HCT116 (cell line): ENCODE measurements around the gene USP53. TPM values are rescaled to one million over a fixed set of nuclear protein-coding genes. Genes with fewer than 3 reads are reported as not detected.

ENCODE experiments used
- ATAC-seq: fragments of 200-7000 bp; cut with Tn5 transposase; 2 replicates; pipeline ENCODE4 v1.9.1; 2020; ENCODE audit warnings: mild to moderate bottlenecking, moderate library complexity
- BruUV-seq: library from RNA; stranded (reverse); fragments of 400-500 nt; replicated peaks from 2 replicates; lab custom pipeline; 2021; lab: Mats Ljungman, UMichigan
- CTCF ChIA-PET: fragments of 300-600 bp; sonication (Branson Sonifier 250); formaldehyde crosslinking; loops from one replicate; lab custom pipeline; 2021; ENCODE audit warnings: antibody characterized with exemption; lab: Charles Lee
- POLR2A ChIA-PET: fragments of 300-600, 350-600 bp; sonication (Branson Sonifier 250); formaldehyde crosslinking; loops from one replicate; lab custom pipeline; 2021; ENCODE audit warnings: antibody characterized with exemption; lab: Charles Lee
- RAD21 ChIA-PET, 2 experiments: fragments of 300-600 bp; sonication (Branson Sonifier 250); formaldehyde crosslinking; loops; one replicate each; lab custom pipeline; 2023; ENCODE audit warnings: low total read pairs in 2 of 2; ENCODE audit not compliant: uncharacterized antibody in 2 of 2, unreplicated experiment in 2 of 2, low non-redundant PET in 1 of 2; lab: Charles Lee
- DNase-seq: peaks from one replicate; pipeline ENCODE4 v3.0.0-alpha.2; 2010; ENCODE audit warnings: low read depth, low spot score
- H2AFZ ChIP-seq: fragments of 200-600 bp; shearing (Covaris generic), sonication (generic); 2 replicates; pipeline ENCODE4 v1.6.1; 2017; ENCODE audit warnings: low read depth, mixed run types, mixed read lengths, antibody characterized with exemption, low read length; ENCODE audit not compliant: poor library complexity, severe bottlenecking
- H3K27ac ChIP-seq: 2 replicates; pipeline ENCODE4 v1.5.1; 2012; ENCODE audit warnings: low read depth, low read length
- H3K27me3 ChIP-seq: fragments of 200-600 bp; sonication (generic); 2 replicates; pipeline ENCODE4 v1.6.1; 2016; ENCODE audit warnings: mixed run types, low read length, mixed read lengths; ENCODE audit not compliant: insufficient read depth
- H3K36me3 ChIP-seq, 2 experiments: fragments of 200-500 bp in 1 of 2; fragments of 200-600 bp in 1 of 2; sonication (Bioruptor generic) in 1 of 2; sonication (generic) in 1 of 2; 2 replicates each; pipeline versions ENCODE4 v1.5.1 to v1.6.1; 2014 to 2016; ENCODE audit warnings: low read length in 2 of 2, inconsistent platforms in 1 of 2, mixed read lengths in 1 of 2, mixed run types in 1 of 2; ENCODE audit not compliant: insufficient read depth in 2 of 2, control insufficient read depth in 1 of 2
- H3K4me1 ChIP-seq, 2 experiments: fragments of 200-600 bp in 1 of 2; sonication (generic) in 1 of 2; 2 replicates each; pipeline versions ENCODE4 v1.5.1 to v1.6.1; 2012 to 2017; ENCODE audit warnings: low read length in 2 of 2, inconsistent platforms in 1 of 2, mild to moderate bottlenecking in 1 of 2, mixed read lengths in 1 of 2, mixed run types in 1 of 2, moderate library complexity in 1 of 2; ENCODE audit not compliant: insufficient read depth in 2 of 2, control insufficient read depth in 1 of 2
- H3K4me2 ChIP-seq: fragments of 200-600 bp; sonication (generic); 2 replicates; pipeline ENCODE4 v1.6.1; 2017; ENCODE audit warnings: mixed run types, low read length, mixed read lengths
- H3K4me3 ChIP-seq, 2 experiments: fragments of 200-600 bp in 1 of 2; sonication (generic) in 1 of 2; replicated peaks in 1 of 2; 2 replicates each; pipeline ENCODE4 v1.5.1; 2011 to 2016; ENCODE audit warnings: low read length in 2 of 2, control low read depth in 1 of 2, low read depth in 1 of 2, mild to moderate bottlenecking in 1 of 2, mixed read lengths in 1 of 2, mixed run types in 1 of 2
- H3K79me2 ChIP-seq: fragments of 200-600 bp; sonication (generic); 2 replicates; pipeline ENCODE4 v1.6.1; 2017; ENCODE audit warnings: mild to moderate bottlenecking, mixed run types, low read length, moderate library complexity, mixed read lengths; ENCODE audit not compliant: insufficient read depth
- H3K9ac ChIP-seq: fragments of 200-600 bp; sonication (generic); 2 replicates; pipeline ENCODE4 v1.6.1; 2016; ENCODE audit warnings: low read length, mixed read lengths
- H3K9me2 ChIP-seq: fragments of 200-600 bp; sonication (generic), shearing (Covaris generic); 2 replicates; pipeline ENCODE4 v1.6.1; 2017; ENCODE audit warnings: mixed run types, mild to moderate bottlenecking, moderate library complexity; ENCODE audit not compliant: insufficient read depth
- H3K9me3 ChIP-seq, 2 experiments: fragments of 200-500 bp in 1 of 2; fragments of 200-600 bp in 1 of 2; sonication (Bioruptor generic) in 1 of 2; sonication (generic) in 1 of 2; 2 replicates each; pipeline ENCODE4 v1.6.1; 2014 to 2017; ENCODE audit warnings: low read length in 2 of 2, mixed read lengths in 2 of 2, inconsistent platforms in 1 of 2, low read depth in 1 of 2, mild to moderate bottlenecking in 1 of 2, mixed run types in 1 of 2, moderate library complexity in 1 of 2; ENCODE audit not compliant: control insufficient read depth in 1 of 2, insufficient read depth in 1 of 2
- H4K20me1 ChIP-seq: fragments of 200-600 bp; sonication (generic), shearing (Covaris generic); 2 replicates; pipeline ENCODE4 v1.6.1; 2017; ENCODE audit warnings: mixed run types, mild to moderate bottlenecking, moderate library complexity; ENCODE audit not compliant: insufficient read depth
- EGR1 ChIP-seq: IDR thresholded peaks from 2 replicates; pipeline ENCODE4 v1.6.1; 2012; ENCODE audit warnings: low read depth
- EZH2phosphoT487 ChIP-seq: fragments of 200-600 bp; IDR thresholded peaks from 2 replicates; pipeline ENCODE4 v1.6.1; 2018; ENCODE audit warnings: antibody characterized with exemption, borderline replicate concordance
- POLR2AphosphoS5 ChIP-seq: IDR thresholded peaks from 2 replicates; pipeline ENCODE4 v1.6.1; 2011; ENCODE audit warnings: mild to moderate bottlenecking, low read depth, low read length, moderate library complexity
- SRF ChIP-seq: IDR thresholded peaks from 2 replicates; pipeline ENCODE4 v1.6.1; 2012; ENCODE audit warnings: low read depth
- ZFX ChIP-seq: fragments of 450-650 bp; IDR thresholded peaks from 2 replicates; pipeline ENCODE4 v1.6.1; 2017
- intact Hi-C: fragments of 100-400 bp; cut with micrococcal nuclease; formaldehyde crosslinking; loops from 2 replicates; pipeline ENCODE4 v1.10.0; 2022
- total RNA-seq: library from RNA; stranded (reverse); gene quantifications from one replicate; pipeline ENCODE4 v1.2.1, GENCODE V29; 2021; ENCODE audit not compliant: unreplicated experiment
- TF ChIP-seq, protein P1 (sequence below): IDR thresholded peaks from 2 replicates; pipeline ENCODE4 v1.6.1; 2012
- TF ChIP-seq, protein P2 (sequence below): IDR thresholded peaks from 2 replicates; pipeline ENCODE4 v1.6.1; 2012
- TF ChIP-seq, protein P3 (sequence below), 3 experiments: fragments of 200-600 bp in 1 of 3; sonication (generic) in 1 of 3; IDR thresholded peaks in 2 of 3; conservative IDR thresholded peaks in 1 of 3; 2 replicates each; pipeline ENCODE4 v1.5.1; 2012 to 2017; ENCODE audit warnings: low read depth in 2 of 3, low read length in 2 of 3, antibody characterized with exemption in 1 of 3, borderline replicate concordance in 1 of 3, control low read depth in 1 of 3, mild to moderate bottlenecking in 1 of 3, mixed read lengths in 1 of 3, mixed run types in 1 of 3, moderate library complexity in 1 of 3; ENCODE audit not compliant: insufficient read depth in 1 of 3

Gene USP53
- total RNA-seq, 1 experiment from 2014 or later, result 22.0 TPM

DNA sequence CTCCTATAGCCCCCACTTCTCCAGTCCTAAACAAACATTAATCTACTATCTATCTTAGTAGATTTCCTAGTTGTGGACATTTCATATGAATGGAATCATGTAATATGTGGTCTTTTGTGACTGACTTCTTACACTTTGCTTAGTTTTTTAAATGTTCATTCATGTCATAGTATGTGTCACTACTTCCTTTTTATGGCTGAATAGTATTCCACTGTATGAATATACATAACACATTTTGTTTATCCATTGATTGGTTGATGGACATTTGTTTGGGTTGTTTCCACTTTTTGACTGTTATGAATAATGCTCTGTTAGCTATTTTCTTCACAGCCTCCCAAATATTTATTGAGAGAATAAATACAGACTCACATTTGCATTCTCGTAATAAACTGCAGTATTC is 19.8 kb downstream of the USP53 start:
- Histone ChIP-seq H3K27me3 (no peaks in the 10 kb centered on the region), H4K20me1 (peaks cover 3% of the 10 kb centered on the region; the same call in 1 of the 2 replicates), H3K27ac (no peak overlapping the region), H3K9me3 (no peaks in the 10 kb centered on the region), H3K4me3 (no peak overlapping the region), H3K36me3 (no peaks in the 10 kb centered on the region), H3K79me2 (peaks cover 64% of the 10 kb centered on the region), H2AFZ (no peak overlapping the region), H3K4me2 (no peak overlapping the region), H3K9me2 (no peaks in the 10 kb centered on the region), H3K4me1 (peaks cover 0 to 10% of the 10 kb centered on the region in 2 experiments; a peak in 2 of 4 replicates), H3K9ac (no peak overlapping the region)
- no peak for ATAC-seq
- ChIA-PET CTCF (no interaction called here), RAD21 (no interaction called here), POLR2A (no interaction called here)
- intact Hi-C loops, result no loop called here
- DNase-seq, result no peak
- no peak for TF ChIP-seq EGR1
- no peak for TF ChIP-seq ZFX
- no peak for TF ChIP-seq POLR2AphosphoS5
- no peak for TF ChIP-seq SRF
- no peak for TF ChIP-seq EZH2phosphoT487
- TF ChIP-seq, protein P1, sequence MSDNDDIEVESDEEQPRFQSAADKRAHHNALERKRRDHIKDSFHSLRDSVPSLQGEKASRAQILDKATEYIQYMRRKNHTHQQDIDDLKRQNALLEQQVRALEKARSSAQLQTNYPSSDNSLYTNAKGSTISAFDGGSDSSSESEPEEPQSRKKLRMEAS, result no peak
- TF ChIP-seq, protein P2, sequence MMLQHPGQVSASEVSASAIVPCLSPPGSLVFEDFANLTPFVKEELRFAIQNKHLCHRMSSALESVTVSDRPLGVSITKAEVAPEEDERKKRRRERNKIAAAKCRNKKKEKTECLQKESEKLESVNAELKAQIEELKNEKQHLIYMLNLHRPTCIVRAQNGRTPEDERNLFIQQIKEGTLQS, result no peak
- TF ChIP-seq, protein P3, sequence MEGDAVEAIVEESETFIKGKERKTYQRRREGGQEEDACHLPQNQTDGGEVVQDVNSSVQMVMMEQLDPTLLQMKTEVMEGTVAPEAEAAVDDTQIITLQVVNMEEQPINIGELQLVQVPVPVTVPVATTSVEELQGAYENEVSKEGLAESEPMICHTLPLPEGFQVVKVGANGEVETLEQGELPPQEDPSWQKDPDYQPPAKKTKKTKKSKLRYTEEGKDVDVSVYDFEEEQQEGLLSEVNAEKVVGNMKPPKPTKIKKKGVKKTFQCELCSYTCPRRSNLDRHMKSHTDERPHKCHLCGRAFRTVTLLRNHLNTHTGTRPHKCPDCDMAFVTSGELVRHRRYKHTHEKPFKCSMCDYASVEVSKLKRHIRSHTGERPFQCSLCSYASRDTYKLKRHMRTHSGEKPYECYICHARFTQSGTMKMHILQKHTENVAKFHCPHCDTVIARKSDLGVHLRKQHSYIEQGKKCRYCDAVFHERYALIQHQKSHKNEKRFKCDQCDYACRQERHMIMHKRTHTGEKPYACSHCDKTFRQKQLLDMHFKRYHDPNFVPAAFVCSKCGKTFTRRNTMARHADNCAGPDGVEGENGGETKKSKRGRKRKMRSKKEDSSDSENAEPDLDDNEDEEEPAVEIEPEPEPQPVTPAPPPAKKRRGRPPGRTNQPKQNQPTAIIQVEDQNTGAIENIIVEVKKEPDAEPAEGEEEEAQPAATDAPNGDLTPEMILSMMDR (IDR thresholded peaks at IDR 0.05 in 2 of 3, conservative IDR thresholded peaks at IDR 0.05 in 1 of 3; ENCODE audit: borderline replicate concordance in 1 of 3, insufficient read depth in 1 of 3, low read depth in 2 of 3, low read length in 2 of 3), result no peak
- no TSS peak for BruUV-seq
